ENCODE data around the gene RRP15.

- TF ChIP-seq POLR2A (IDR thresholded peaks at IDR 0.05) (no peak), CTCF (IDR thresholded peaks at IDR 0.05) (no peak)
Measured at GRCh38 chr1:218382261-218382660, 97.2 kb downstream of the RRP15 start.

All from transverse colon (tissue), 3 donors.